Activated CD4-positive, alpha-beta T cell treated with anti-CD3 and anti-CD28 coated beads, Interleukin-2, Interleukin-4, amounts not matched to agents 100 ng/mL and 50 ng/mL, durations not matched to agents 16 hours and 8 hours (primary cell): ENCODE data around the gene CPEB2.
A peak's percentile ranks its signal among the peaks of the same experiment; 100 is the strongest.

Experiments
- DNase-seq: peaks from one replicate; pipeline ENCODE4 v3.0.0-alpha.2; 2020; ENCODE audit warnings: low spot score

The CPEB2 gene

GRCh38 chr4:15001869-15002658 is at the start of gene CPEB2:
TSS of gene CPEB2 (plus strand) at chr4:15002481. CDS start at chr4:15002674, 193 bp downstream.
- peak; percentile 90 for DNase-seq

GRCh38 chr4:14958436-14958835 is 43.8 kb upstream of the CPEB2 start:
- no peak for DNase-seq

DNA sequence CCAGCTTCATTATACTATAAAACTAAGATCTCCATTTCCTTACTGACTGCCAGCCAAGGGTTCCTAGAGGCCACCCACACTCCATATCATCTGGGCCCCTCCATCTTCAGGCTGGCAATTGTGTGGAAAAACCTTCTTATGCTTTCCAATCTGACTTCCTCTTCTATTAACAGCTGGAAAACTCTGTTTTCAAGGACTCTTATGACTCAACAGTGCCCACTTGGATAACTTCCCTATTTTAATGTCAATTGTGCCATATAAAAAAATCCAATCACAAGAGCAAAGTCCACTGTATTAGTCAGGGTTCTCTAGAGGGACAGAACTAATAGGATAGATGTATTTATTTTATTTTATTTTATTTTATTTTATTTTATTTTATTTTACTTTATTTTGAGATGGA is 41.0 kb upstream of the CPEB2 start:
- no peak for DNase-seq

- no peak for DNase-seq
Measured at GRCh38 chr4:14965071-14965470, 37.2 kb upstream of the CPEB2 start.

GRCh38 chr4:14967982-14968381 is 34.3 kb upstream of the CPEB2 start:
- no peak for DNase-seq

- no peak for DNase-seq
Measured at GRCh38 chr4:14977830-14978229, 24.5 kb upstream of the CPEB2 start.

- DNase-seq, result no peak
Measured at GRCh38 chr4:14984448-14984847, 17.8 kb upstream of the CPEB2 start.

GRCh38 chr4:14985161-14985560 is 17.1 kb upstream of the CPEB2 start:
- no peak for DNase-seq

- no peak for DNase-seq
Measured at GRCh38 chr4:14985843-14986242, 16.4 kb upstream of the CPEB2 start.

DNA sequence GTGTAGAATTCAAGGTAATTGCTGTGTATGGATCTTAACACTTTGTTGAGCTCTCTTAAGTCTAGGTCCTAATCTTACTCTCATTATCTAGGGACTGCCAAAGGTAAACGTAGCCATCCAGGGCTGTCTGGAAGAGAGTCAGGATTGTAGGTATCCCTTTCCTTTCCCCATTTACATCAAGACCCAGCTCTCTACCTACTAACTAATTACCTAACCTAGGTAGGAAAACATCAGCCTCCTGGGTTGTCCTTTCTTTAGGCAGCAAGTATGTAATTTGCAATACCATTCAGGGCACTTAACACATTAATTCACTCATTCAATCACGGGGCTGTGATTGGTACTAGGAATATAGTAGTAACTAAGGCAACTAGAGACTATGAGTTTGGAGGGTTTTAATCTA is 15.2 kb upstream of the CPEB2 start:
- no peak for DNase-seq

DNA sequence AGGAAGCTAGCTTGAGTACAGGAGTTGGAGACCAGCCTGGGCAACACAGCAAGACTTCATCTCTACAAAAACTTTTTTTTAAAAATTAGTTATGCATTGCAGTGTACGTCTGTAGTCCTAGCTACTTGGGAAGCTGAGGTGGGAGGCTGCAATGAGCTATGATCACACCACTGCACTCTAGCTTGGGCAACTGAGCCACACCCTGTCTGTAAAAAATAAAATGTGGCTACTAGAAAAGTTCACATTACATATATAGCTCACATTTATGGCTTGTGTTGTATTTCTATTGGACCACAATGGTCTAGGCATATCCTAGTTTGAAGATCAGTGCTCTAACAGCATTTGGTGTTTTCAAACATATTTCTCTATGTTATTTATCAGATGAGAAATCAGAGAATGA is 11.8 kb upstream of the CPEB2 start:
- no peak for DNase-seq

DNA sequence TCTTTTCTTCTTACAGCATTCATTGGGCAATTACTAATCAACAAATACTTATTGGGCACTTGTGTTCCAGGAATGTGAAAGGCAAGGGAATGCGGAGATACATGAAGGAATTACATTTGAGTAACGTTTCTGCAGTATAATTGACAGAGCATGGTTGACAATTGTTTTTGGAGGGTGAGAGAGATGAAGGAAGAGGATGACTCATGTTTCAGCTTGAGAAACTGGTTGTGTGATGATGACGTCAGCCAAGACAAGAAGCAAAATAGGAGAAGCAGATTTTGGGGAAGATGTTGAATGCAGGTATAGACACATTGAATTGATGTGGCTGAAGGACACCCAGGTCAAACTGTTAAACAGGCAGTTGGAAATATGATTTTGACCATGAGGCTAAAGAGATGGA is 8.0 kb upstream of the CPEB2 start:
- DNase-seq, result peak; percentile 30

DNA sequence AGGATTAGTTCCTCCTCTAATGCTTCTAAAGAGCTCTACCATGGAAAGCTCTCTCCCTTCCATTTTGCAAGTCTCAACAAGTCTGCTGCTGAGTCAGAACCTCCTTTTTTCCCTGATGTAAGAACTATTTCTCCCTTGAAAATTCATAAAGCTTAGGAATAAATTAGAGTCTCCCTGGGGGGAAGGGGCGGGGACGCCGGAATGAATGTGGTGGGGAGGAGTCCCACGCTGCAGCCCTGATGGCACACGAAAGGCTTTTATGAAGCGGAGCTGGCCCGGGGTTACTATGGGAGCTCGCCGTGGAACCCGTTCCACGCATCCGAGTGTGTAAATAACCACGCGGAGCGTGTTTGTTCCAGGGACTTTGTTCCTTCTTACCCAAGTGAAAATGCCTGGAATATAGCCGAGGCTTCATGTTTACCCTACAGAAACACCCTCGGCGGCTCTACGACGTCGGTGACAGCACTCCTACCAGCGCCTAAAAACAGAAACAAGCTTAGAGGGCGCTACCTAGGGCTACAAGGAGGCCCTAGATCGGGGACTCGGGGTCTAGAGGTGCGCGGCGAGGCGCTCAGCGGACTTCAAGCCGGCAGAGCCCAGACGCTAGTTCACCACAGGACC is 923 bp upstream of the CPEB2 start:
- peak; percentile 36 for DNase-seq

DNA sequence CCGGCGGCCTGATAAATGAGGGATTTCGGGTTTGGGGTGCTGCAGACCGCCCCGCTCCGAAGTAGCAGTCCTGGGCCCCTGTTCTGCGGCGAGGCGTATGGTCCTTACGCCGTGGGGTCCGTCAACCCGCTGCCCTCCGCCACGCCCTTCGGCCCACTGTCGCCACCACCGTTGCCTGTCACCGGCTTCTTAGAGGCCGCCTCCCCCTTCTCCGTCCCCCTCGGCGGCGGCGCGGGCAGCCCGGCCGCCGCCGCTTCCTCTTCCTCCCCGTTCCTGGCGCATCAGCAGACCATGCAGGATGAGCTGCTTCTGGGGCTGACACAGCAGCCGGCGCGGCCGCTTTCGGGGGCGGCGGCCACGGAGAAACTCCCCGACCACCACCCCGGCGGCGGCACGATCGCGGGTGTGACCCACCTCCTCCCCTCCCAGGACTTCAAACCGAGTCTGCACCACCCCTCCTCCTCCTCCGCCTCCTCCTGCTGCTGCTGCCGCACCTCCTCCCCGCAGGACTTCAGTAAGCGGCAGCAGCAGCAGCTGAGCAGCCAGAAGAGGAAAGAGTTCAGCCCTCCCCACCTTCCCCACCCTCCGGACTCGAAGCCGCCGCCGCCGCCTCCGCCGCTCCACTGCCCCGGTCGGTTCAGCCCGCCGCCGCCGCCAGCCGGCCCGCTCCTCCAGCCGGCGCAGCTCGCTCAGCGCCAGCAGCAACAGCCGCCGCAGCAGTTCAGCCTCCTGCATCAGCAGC is 549 bp downstream of the CPEB2 start:
- DNase-seq, result peak; percentile 76

- peak; percentile 50 for DNase-seq
Measured at GRCh38 chr4:15003401-15003890, 1.2 kb downstream of the CPEB2 start.

- DNase-seq, result peak; percentile 18
Measured at GRCh38 chr4:15003891-15004738, 1.8 kb downstream of the CPEB2 start.

- peak; percentile 50 for DNase-seq
Measured at GRCh38 chr4:15004739-15005301, 2.5 kb downstream of the CPEB2 start.

DNA sequence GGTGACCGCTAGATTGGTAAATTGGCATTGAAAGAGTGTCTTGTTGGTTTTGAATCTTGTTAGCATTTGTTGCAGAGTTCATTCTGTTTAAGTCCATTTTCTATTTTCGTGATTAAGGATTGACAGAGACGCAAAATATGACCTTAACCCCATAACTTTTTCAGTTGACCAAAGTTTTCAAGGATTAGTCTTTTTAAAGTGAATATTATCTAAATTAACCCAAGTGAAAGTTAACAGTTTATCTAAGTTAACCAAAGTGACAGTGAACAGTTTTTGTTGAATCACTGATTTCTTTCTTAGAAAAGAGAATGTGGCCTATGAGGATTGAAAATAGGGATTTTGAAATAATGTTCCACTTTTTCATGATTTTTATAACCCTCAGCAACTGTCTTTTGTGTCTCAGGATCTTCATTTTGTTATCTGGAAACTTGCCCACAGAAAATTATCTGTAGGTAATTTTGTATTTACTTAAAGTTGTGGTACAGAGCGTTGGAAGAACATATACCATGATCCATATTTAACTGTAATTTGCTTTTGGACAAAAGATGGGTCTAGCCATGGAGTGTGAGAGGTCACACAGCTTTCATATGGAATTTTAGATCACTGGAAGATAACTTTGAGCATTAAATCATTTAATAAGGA is 3.3 kb downstream of the CPEB2 start:
- DNase-seq, result no peak

DNA sequence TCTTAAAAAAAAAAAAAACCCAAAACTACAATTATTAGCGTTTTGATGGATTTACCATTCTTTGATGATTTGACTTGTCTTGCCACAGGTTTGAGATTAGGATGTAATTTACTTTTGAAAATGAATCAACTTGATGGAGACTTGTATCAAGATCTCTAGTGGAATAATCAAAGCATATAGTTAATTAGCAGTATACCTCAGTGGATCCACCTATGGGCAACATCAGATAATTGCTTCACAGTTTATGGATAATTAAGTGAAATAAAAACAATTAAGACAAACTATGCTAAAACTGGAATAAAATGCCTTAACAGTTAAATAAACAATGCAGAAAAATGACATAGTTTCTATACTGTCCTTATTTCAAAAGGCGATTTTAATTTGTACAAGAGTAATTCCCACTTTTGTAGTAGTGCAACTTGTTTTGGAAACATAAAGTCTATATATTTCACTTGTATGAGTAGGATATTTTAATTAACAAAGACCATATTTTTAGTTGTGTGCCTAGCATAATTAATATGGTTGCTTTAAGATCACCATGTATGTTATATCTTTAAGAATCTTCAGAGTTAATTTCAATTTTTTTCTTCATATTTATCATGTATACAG is 4.2 kb downstream of the CPEB2 start:
- DNase-seq, result peak; percentile 6

DNA sequence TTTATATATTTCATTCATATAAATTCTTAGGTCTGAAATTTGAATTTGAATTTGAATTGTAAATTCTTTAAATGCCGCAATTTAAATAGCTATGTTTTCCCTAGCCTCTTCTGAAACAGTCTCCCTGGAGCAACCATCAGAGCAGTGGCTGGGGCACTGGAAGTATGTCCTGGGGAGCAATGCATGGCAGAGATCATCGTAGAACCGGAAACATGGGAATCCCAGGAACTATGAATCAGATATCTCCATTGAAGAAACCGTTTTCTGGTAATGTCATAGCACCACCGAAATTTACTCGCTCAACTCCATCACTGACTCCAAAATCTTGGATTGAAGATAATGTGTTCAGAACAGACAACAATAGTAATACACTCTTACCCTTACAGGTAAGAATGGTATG is 4.9 kb downstream of the CPEB2 start:
- DNase-seq, result no peak
